PFSK-1 (cell line): ENCODE measurements around the gene KRT81.

ENCODE experiments used
- FOXP2 ChIP-seq: optimal IDR thresholded peaks from 2 replicates; pipeline ENCODE3; 2011; ENCODE audit warnings: borderline replicate concordance, control low read depth, inconsistent platforms; ENCODE audit not compliant: insufficient read depth; ENCODE audit errors: extremely low read length, extremely low read depth
- POLR2AphosphoS5 ChIP-seq: IDR thresholded peaks from 2 replicates; pipeline ENCODE4 v1.6.1; 2012; ENCODE audit warnings: low read depth, mild to moderate bottlenecking, control low read depth, low read length, moderate library complexity
- SIN3A ChIP-seq: IDR thresholded peaks from 2 replicates; pipeline ENCODE4 v1.6.1; 2012; ENCODE audit warnings: mild to moderate bottlenecking, low read length, moderate library complexity, borderline replicate concordance; ENCODE audit not compliant: insufficient read depth
- TAF1 ChIP-seq: IDR thresholded peaks from 2 replicates; pipeline ENCODE4 v1.6.1; 2012; ENCODE audit warnings: low read length, control low read depth, borderline replicate concordance; ENCODE audit not compliant: insufficient read depth
- TF ChIP-seq, protein P1 (sequence below), 2 experiments: IDR thresholded peaks; 2 replicates each; pipeline versions ENCODE4 v1.6.1 to v1.8.0; 2011 to 2012; ENCODE audit warnings: low read depth in 2 of 2, low read length in 2 of 2, control low read depth in 1 of 2, inconsistent platforms in 1 of 2, mild to moderate bottlenecking in 1 of 2, moderate library complexity in 1 of 2; ENCODE audit not compliant: insufficient read depth in 1 of 2

Gene KRT81

DNA sequence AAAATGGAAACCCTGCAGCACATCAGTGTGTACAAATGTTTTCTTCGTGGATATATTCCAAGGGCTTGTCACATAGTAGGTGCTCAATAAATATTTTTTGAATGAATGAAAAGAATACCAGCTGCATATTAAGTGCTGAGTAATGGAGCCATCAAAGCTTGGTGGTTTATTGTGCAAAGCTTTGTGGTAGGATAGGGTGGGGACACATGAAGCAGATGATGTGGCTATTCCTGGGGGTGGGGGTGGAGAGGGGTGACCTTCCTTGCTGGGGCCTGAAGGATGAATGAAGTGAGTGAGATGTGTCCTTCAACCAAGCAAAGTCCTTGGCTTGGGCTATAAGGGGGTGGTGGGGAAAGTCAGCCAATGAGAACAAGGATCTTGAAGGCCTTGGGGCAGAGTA, 4.3 kb upstream of the KRT81 start:
- TF ChIP-seq FOXP2 (no peak), SIN3A (no peak), TAF1 (no peak), POLR2AphosphoS5 (no peak)
- TF ChIP-seq, protein P1, sequence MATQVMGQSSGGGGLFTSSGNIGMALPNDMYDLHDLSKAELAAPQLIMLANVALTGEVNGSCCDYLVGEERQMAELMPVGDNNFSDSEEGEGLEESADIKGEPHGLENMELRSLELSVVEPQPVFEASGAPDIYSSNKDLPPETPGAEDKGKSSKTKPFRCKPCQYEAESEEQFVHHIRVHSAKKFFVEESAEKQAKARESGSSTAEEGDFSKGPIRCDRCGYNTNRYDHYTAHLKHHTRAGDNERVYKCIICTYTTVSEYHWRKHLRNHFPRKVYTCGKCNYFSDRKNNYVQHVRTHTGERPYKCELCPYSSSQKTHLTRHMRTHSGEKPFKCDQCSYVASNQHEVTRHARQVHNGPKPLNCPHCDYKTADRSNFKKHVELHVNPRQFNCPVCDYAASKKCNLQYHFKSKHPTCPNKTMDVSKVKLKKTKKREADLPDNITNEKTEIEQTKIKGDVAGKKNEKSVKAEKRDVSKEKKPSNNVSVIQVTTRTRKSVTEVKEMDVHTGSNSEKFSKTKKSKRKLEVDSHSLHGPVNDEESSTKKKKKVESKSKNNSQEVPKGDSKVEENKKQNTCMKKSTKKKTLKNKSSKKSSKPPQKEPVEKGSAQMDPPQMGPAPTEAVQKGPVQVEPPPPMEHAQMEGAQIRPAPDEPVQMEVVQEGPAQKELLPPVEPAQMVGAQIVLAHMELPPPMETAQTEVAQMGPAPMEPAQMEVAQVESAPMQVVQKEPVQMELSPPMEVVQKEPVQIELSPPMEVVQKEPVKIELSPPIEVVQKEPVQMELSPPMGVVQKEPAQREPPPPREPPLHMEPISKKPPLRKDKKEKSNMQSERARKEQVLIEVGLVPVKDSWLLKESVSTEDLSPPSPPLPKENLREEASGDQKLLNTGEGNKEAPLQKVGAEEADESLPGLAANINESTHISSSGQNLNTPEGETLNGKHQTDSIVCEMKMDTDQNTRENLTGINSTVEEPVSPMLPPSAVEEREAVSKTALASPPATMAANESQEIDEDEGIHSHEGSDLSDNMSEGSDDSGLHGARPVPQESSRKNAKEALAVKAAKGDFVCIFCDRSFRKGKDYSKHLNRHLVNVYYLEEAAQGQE (IDR thresholded peaks at IDR 0.05; ENCODE audit: insufficient read depth in 1 of 2, low read depth in 2 of 2, low read length in 2 of 2) = no peak

- TF ChIP-seq, protein P1 (IDR thresholded peaks at IDR 0.05; ENCODE audit: insufficient read depth in 1 of 2, low read depth in 2 of 2, low read length in 2 of 2) = no peak
- TF ChIP-seq FOXP2 (no peak), POLR2AphosphoS5 (no peak), TAF1 (no peak)
Measured at GRCh38 chr12:52294803-52295202, 3.5 kb upstream of the KRT81 start.

GRCh38 chr12:52293926-52294325, 2.6 kb upstream of the KRT81 start:
- TF ChIP-seq SIN3A = no peak

- TF ChIP-seq, protein P1 (IDR thresholded peaks at IDR 0.05; ENCODE audit: insufficient read depth in 1 of 2, low read depth in 2 of 2, low read length in 2 of 2) = no peak
- no peak for TF ChIP-seq TAF1
- no peak for TF ChIP-seq POLR2AphosphoS5
- no peak for TF ChIP-seq FOXP2
- TF ChIP-seq SIN3A = no peak
Measured at GRCh38 chr12:52285851-52286530, 5.3 kb downstream of the KRT81 start.

GRCh38 chr12:52285172-52285745, 6.1 kb downstream of the KRT81 start:
- TF ChIP-seq FOXP2 = no peak
- TF ChIP-seq, protein P1 (IDR thresholded peaks at IDR 0.05; ENCODE audit: insufficient read depth in 1 of 2, low read depth in 2 of 2, low read length in 2 of 2) = no peak
- TF ChIP-seq POLR2AphosphoS5 = no peak
- no peak for TF ChIP-seq SIN3A
- TF ChIP-seq TAF1 = no peak
